B cell (primary cell): ENCODE measurements around the gene SLC1A2. TPM values are rescaled to one million over a fixed set of nuclear protein-coding genes. Genes with fewer than 3 reads are reported as not detected.

ENCODE experiments used
- ATAC-seq: fragments of 200-7000 bp; cut with Tn5 transposase; one replicate; pipeline ENCODE4 v1.10.0; 2021; ENCODE audit warnings: low read depth, mild to moderate bottlenecking, moderate number of reproducible peaks, moderate library complexity
- CTCF ChIA-PET: fragments of 350-600 bp; sonication (Branson Sonifier 250); formaldehyde crosslinking; loops from one replicate; lab custom pipeline; 2021; ENCODE audit warnings: antibody characterized with exemption, inconsistent platforms; lab: Charles Lee
- POLR2A ChIA-PET: fragments of 350-600 bp; sonication (Branson Sonifier 250); formaldehyde crosslinking; loops from one replicate; lab custom pipeline; 2021; ENCODE audit warnings: antibody characterized with exemption; lab: Charles Lee
- DNase-seq: peaks from one replicate; pipeline ENCODE4 v3.0.0; 2013
- H2AFZ ChIP-seq: 2 replicates; pipeline ENCODE4 v1.6.1; 2012; ENCODE audit warnings: mild to moderate bottlenecking, low read depth, low read length; ENCODE audit not compliant: insufficient read depth, poor library complexity, severe bottlenecking
- H3K27ac ChIP-seq, 2 donors: 1 replicate in 1 of 2; 2 replicates in 1 of 2; pipeline ENCODE4 v1.5.1; 2012 to 2013; ENCODE audit warnings: low read length in 2 of 2, mild to moderate bottlenecking in 2 of 2, moderate library complexity in 1 of 2
- H3K27me3 ChIP-seq, 4 experiments: fragments of 200-600 bp in 1 of 4; sonication (generic) in 1 of 4; replicated peaks in 1 of 4; 1 replicate in 2 of 4; 2 replicates in 2 of 4; pipeline versions ENCODE4 v1.6.1 to v1.7.0; 2013 to 2016; ENCODE audit warnings: low read length in 3 of 4, mild to moderate bottlenecking in 2 of 4, mixed read lengths in 1 of 4, moderate library complexity in 1 of 4; ENCODE audit not compliant: insufficient read depth in 4 of 4, control insufficient read depth in 3 of 4; ENCODE audit errors: control extremely low read depth in 1 of 4
- H3K36me3 ChIP-seq, 2 experiments: replicated peaks in 1 of 2; 1 replicate in 1 of 2; 2 replicates in 1 of 2; pipeline versions ENCODE4 v1.6.1 to v1.7.1; 2013; ENCODE audit warnings: low read length in 1 of 2; ENCODE audit not compliant: insufficient read depth in 2 of 2, control insufficient read depth in 1 of 2; ENCODE audit errors: control extremely low read depth in 1 of 2, extremely low read depth in 1 of 2
- H3K4me1 ChIP-seq, 2 donors: fragments of 200-600 bp in 1 of 2; sonication (generic) in 1 of 2; 1 replicate in 1 of 2; 2 replicates in 1 of 2; pipeline versions ENCODE4 v1.5.1 to v1.6.1; 2013 to 2017; ENCODE audit warnings: low read length in 2 of 2; ENCODE audit not compliant: control insufficient read depth in 2 of 2, insufficient read depth in 2 of 2
- H3K4me2 ChIP-seq: replicated peaks from 2 replicates; pipeline ENCODE3; 2012; ENCODE audit warnings: mild to moderate bottlenecking, low read depth, low read length; ENCODE audit not compliant: poor library complexity, severe bottlenecking
- H3K4me3 ChIP-seq, 5 experiments: fragments of 200-600 bp in 1 of 5; sonication (generic) in 1 of 5; 1 replicate in 3 of 5; 2 replicates in 2 of 5; pipeline versions ENCODE4 v1.5.1 to v1.7.0; 2011 to 2016; ENCODE audit warnings: low read length in 4 of 5, mild to moderate bottlenecking in 4 of 5, low read depth in 2 of 5, control low read depth in 1 of 5, moderate library complexity in 1 of 5; ENCODE audit not compliant: insufficient read depth in 1 of 5; ENCODE audit errors: control extremely low read depth in 1 of 5, extremely low read depth in 1 of 5
- H3K79me2 ChIP-seq: fragments of 200-600 bp; sonication (generic); one replicate; pipeline ENCODE4 v1.6.0; 2016; ENCODE audit warnings: low read length; ENCODE audit not compliant: control insufficient read depth, insufficient read depth
- H3K9ac ChIP-seq: fragments of 200-600 bp; sonication (generic); 2 replicates; pipeline ENCODE4 v1.6.1; 2017; ENCODE audit warnings: mild to moderate bottlenecking, low read length, moderate library complexity
- H3K9me3 ChIP-seq, 3 donors: one replicate each; pipeline versions ENCODE4 v1.6.1 to v1.7.1; 2013; ENCODE audit warnings: low read length in 2 of 3; ENCODE audit not compliant: control insufficient read depth in 2 of 3, insufficient read depth in 1 of 3; ENCODE audit errors: control extremely low read depth in 1 of 3
- H4K20me1 ChIP-seq: 2 replicates; pipeline ENCODE4 v1.6.0; 2012; ENCODE audit warnings: mild to moderate bottlenecking, low read length; ENCODE audit not compliant: insufficient read depth, control insufficient read depth, poor library complexity, severe bottlenecking
- H3K27ac Mint-ChIP-seq: one replicate; pipeline ENCODE4 v1.8.0; 2021; ENCODE audit warnings: mixed read lengths
- H3K27me3 Mint-ChIP-seq: one replicate; pipeline ENCODE4 v1.8.0; 2021; ENCODE audit warnings: mixed read lengths
- H3K4me1 Mint-ChIP-seq: one replicate; pipeline ENCODE4 v1.8.0; 2021; ENCODE audit warnings: mixed read lengths
- H3K4me3 Mint-ChIP-seq: one replicate; pipeline ENCODE4 v1.8.0; 2021; ENCODE audit warnings: mixed read lengths
- H3K9me3 Mint-ChIP-seq: one replicate; pipeline ENCODE4 v1.8.0; 2022; ENCODE audit warnings: mixed read lengths; ENCODE audit not compliant: insufficient read depth
- EZH2 ChIP-seq: IDR thresholded peaks from 2 replicates; pipeline ENCODE4 v1.6.1; 2012; ENCODE audit warnings: borderline replicate concordance, low read depth, mild to moderate bottlenecking, moderate library complexity, low read length; ENCODE audit not compliant: insufficient read depth, poor library complexity, severe bottlenecking
- WGBS: methylation state at CpG from one replicate; pipeline ENCODE4 v1.1.5; 2013; ENCODE audit warnings: missing lambda C conversion rate; ENCODE audit not compliant: insufficient coverage; 5-methylcytosine and 5-hydroxymethylcytosine counted together
- intact Hi-C: fragments of 100-400 bp; cut with micrococcal nuclease; formaldehyde crosslinking; loops from one replicate; pipeline ENCODE4 v1.10.0; 2022
- polyA plus RNA-seq: library from polyadenylated mRNA; depleted of rRNA; stranded (reverse); fragments of >200 nt; gene quantifications from 2 replicates; pipeline ENCODE4 v1.2.3, GENCODE V29; 2012
- total RNA-seq, 2 donors: library from RNA; stranded (reverse); fragments of 120-200 nt in 1 of 2; gene quantifications; 1 replicate in 1 of 2; 2 replicates in 1 of 2; pipeline versions ENCODE4 v1.2.3 to v1.2.4, GENCODE V29; 2013 to 2022
- TF ChIP-seq, protein P1 (sequence below): fragments of 200-600 bp; IDR thresholded peaks from one replicate; pipeline ENCODE4 v1.8.0; 2022; ENCODE audit warnings: antibody characterized with exemption, mild to moderate bottlenecking

SLC1A2 gene
- total and polyA plus RNA-seq, 2 donors (not counting 1 experiment from before 2014, with no cell fraction given), result not detected

DNA sequence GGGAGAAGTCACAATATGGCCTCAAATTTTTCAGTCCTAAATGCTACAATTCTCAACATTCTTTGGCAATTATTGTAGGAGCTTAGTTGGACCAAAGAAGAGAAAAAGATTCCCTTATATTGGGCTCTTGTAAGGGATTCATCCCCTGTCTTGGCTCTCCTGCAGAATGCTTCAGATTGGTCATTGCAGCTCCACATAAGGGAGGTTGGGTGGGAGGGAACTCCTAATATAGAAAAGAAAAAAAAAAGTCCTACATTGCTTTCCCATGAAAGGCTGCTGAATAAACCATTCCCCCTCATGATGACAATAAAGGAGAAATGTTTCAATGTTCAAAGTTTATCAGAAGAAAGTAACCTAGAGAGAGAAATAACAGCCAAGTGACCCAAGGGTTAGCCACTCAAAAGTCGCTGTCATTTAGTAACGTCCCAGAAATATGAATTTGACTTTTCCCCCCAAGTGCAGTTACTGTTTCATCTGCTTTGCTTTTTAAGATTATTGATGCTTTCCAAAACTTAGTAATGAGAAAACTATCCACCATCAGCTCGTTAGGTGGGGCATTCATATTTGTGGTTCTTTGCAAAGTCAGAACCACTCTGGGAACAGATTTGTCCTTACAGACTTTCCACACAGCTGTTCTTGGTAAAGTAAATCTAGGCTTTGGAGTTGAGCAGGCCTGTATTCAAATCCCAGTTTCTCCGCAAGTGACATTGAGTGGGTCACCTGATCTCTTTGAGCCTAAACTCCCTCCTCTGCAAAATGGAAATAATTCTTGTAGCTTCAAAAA is 5.0 kb upstream of the SLC1A2 start:
- Histone ChIP-seq H3K4me2 (no peak overlapping the region), H4K20me1 (no peaks in the 10 kb centered on the region), H3K27ac (no peak overlapping the region), H3K9me3 (no peaks in the 10 kb centered on the region), H3K79me2 (no peaks in the 10 kb centered on the region), H3K27me3 (peaks cover 0 to 62% (median 28%) of the 10 kb centered on the region in 4 experiments), H3K4me1 (peaks cover 11 to 13% of the 10 kb centered on the region in 2 donors), H3K36me3 (no peaks in the 10 kb centered on the region), H2AFZ (no peak overlapping the region), H3K4me3 (no peak overlapping the region), H3K9ac (no peak overlapping the region)
- Mint-ChIP-seq H3K9me3 (no peaks in the 10 kb centered on the region), H3K27ac (no peak overlapping the region), H3K27me3 (peaks cover 68% of the 10 kb centered on the region), H3K4me1 (peaks cover 10% of the 10 kb centered on the region), H3K4me3 (no peak overlapping the region)
- TF ChIP-seq, protein P1, sequence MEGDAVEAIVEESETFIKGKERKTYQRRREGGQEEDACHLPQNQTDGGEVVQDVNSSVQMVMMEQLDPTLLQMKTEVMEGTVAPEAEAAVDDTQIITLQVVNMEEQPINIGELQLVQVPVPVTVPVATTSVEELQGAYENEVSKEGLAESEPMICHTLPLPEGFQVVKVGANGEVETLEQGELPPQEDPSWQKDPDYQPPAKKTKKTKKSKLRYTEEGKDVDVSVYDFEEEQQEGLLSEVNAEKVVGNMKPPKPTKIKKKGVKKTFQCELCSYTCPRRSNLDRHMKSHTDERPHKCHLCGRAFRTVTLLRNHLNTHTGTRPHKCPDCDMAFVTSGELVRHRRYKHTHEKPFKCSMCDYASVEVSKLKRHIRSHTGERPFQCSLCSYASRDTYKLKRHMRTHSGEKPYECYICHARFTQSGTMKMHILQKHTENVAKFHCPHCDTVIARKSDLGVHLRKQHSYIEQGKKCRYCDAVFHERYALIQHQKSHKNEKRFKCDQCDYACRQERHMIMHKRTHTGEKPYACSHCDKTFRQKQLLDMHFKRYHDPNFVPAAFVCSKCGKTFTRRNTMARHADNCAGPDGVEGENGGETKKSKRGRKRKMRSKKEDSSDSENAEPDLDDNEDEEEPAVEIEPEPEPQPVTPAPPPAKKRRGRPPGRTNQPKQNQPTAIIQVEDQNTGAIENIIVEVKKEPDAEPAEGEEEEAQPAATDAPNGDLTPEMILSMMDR, result no peak
- no peak for TF ChIP-seq EZH2
- no peak for DNase-seq
- no CpG with 5 or more reads among the region's 4 CpGs for WGBS
- ATAC-seq, result no peak
- intact Hi-C loops, result no loop called here
- ChIA-PET POLR2A (no interaction called here), CTCF (interaction anchor here (0.5 to 1.5 kb wide), 3 partner anchors 11 to 407 kb away, joined by 3 to 4 read pairs (median 3); no protein-coding TSS in a partner anchor)

DNA sequence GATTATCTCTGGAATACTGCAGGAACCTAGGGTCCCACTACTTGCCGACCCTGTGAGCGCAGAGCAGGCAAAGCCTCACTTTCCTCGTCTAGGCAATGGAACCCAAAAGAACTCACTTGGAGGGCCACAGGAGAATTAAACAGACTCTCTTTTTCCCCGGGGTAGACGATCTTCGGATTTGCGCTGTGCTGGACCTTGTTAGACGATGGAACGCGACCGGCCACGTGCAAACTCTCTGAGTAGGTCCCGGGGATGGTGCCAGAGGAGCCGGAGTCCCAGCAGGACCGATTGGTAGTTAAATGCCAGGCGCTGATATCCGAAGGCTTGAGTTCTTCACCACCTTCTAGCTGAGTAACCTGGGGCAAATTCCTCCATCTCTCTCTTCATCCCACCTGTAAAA is 1.0 kb upstream of the SLC1A2 start:
- Histone ChIP-seq H4K20me1 (no peaks in the 10 kb centered on the region), H3K36me3 (no peaks in the 10 kb centered on the region), H3K4me1 (peaks cover 19 to 23% of the 10 kb centered on the region in 2 donors), H3K79me2 (no peaks in the 10 kb centered on the region), H3K4me3 (no peak overlapping the region), H3K27ac (no peak overlapping the region), H3K27me3 (peaks cover 0 to 59% (median 37%) of the 10 kb centered on the region in 4 experiments), H3K9ac (peak overlapping the region; percentile 32), H3K9me3 (no peaks in the 10 kb centered on the region), H2AFZ (peak overlapping the region; percentile 22), H3K4me2 (peak overlapping the region; percentile 67)
- peaks cover 13% of the 10 kb centered on the region for H3K4me1 Mint-ChIP-seq
- 9% methylated on average over 15 of the region's 17 CpGs for WGBS
- H3K4me3 Mint-ChIP-seq, result peak overlapping the region; percentile 66
- peaks cover 72% of the 10 kb centered on the region for H3K27me3 Mint-ChIP-seq
- intact Hi-C loops, result no loop called here
- TF ChIP-seq, protein P1, result no peak
- no peak for TF ChIP-seq EZH2
- CTCF ChIA-PET, result no interaction called here
- ATAC-seq (no peak), DNase-seq (no peak)
- POLR2A ChIA-PET, result no interaction called here
- no peaks in the 10 kb centered on the region for H3K9me3 Mint-ChIP-seq
- H3K27ac Mint-ChIP-seq, result no peak overlapping the region
